Activated T-cell treated with anti-CD3 and anti-CD28 coated beads for 1 hour (primary cell): ENCODE results near the gene C3orf38.
A peak's percentile ranks its signal among the peaks of the same experiment; 100 is the strongest.
"Not testable (repeated sequence)": the region's sequence is repeated elsewhere in the genome, so short reads cannot be mapped to it uniquely, and the experiment has no call there.

ENCODE experiments used
- DNase-seq: peaks from one replicate; pipeline ENCODE4 v3.0.0-alpha.2; 2020; ENCODE audit warnings: low read depth

The C3orf38 gene

GRCh38 chr3:88149509-88150362, at the start of gene C3orf38:
TSS of gene C3orf38 (plus strand) at chr3:88149959. CDS start at chr3:88150053, 94 bp downstream.
- DNase-seq: peak; percentile 65

GRCh38 chr3:88101142-88101541, 48.6 kb upstream of the C3orf38 start:
- no peak for DNase-seq

GRCh38 chr3:88105325-88105724, 44.4 kb upstream of the C3orf38 start:
- no peak for DNase-seq

GRCh38 chr3:88112289-88112688, 37.5 kb upstream of the C3orf38 start:
- DNase-seq: no peak

GRCh38 chr3:88113311-88114162, 36.2 kb upstream of the C3orf38 start:
- DNase-seq: peak; percentile 19

- DNase-seq: no peak
Observed at GRCh38 chr3:88114878-88115549, 34.7 kb upstream of the C3orf38 start.

- DNase-seq: no peak
Observed at GRCh38 chr3:88117683-88118082, 32.1 kb upstream of the C3orf38 start.

GRCh38 chr3:88118603-88119002, 31.2 kb upstream of the C3orf38 start:
- DNase-seq: not testable (repeated sequence)

- DNase-seq: no peak
Observed at GRCh38 chr3:88123526-88123925, 26.2 kb upstream of the C3orf38 start.

GRCh38 chr3:88131695-88132094, 18.1 kb upstream of the C3orf38 start:
- DNase-seq: no peak

GRCh38 chr3:88132894-88133293, 16.9 kb upstream of the C3orf38 start:
- DNase-seq: no peak

GRCh38 chr3:88133711-88134263, 16.0 kb upstream of the C3orf38 start:
- DNase-seq: no peak

GRCh38 chr3:88137836-88138235, 11.9 kb upstream of the C3orf38 start:
- DNase-seq: no peak

- no peak for DNase-seq
Observed at GRCh38 chr3:88141458-88142083, 8.2 kb upstream of the C3orf38 start.

- no peak for DNase-seq
Observed at GRCh38 chr3:88142094-88142624, 7.6 kb upstream of the C3orf38 start.

- no peak for DNase-seq
Observed at GRCh38 chr3:88147261-88147660, 2.5 kb upstream of the C3orf38 start.

GRCh38 chr3:88148651-88149050, 1.1 kb upstream of the C3orf38 start:
- DNase-seq: no peak

GRCh38 chr3:88149101-88149508, 654 bp upstream of the C3orf38 start:
- peak; percentile 0 for DNase-seq

GRCh38 chr3:88150371-88150770, 612 bp downstream of the C3orf38 start:
- no peak for DNase-seq

GRCh38 chr3:88150806-88151205, 1.0 kb downstream of the C3orf38 start:
- no peak for DNase-seq

GRCh38 chr3:88151358-88151757, 1.6 kb downstream of the C3orf38 start:
- no peak for DNase-seq
